Measurements from ENCODE around the gene PTMA. TPM values are rescaled to one million over a fixed set of nuclear protein-coding genes. Genes with fewer than 3 reads are reported as not detected.

PTMA gene
- total RNA-seq, 2 donors from 2014 or later: 234 to 430 TPM

DNA sequence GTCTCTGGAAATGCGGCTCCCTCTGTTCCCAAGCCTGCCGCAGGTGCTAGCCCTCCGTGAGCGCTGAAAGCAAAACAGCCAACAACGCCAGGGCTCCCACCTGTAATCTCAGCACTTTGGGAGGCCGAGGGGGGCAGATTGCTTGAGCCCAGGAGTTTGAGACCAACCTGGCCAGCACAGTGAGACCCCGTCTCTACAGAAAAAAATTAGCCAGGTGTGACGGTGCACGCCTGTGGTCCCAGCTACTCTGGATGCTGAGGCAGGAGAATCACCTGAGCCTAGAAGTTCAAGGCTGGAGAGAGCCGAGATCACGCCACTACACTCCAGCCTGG lies 41.3 kb upstream of the PTMA start:
- no peaks in the 10 kb centered on the region for H3K27me3 ChIP-seq
- no peaks in the 10 kb centered on the region for H3K36me3 ChIP-seq
- peaks cover 2 to 54% of the 10 kb centered on the region in 2 donors for H3K4me1 ChIP-seq
- H3K4me3 ChIP-seq: peak overlapping the region; percentile 47 to 54
- H3K27ac ChIP-seq: peak overlapping the region; percentile 98 to 100
- TF ChIP-seq, protein P1, sequence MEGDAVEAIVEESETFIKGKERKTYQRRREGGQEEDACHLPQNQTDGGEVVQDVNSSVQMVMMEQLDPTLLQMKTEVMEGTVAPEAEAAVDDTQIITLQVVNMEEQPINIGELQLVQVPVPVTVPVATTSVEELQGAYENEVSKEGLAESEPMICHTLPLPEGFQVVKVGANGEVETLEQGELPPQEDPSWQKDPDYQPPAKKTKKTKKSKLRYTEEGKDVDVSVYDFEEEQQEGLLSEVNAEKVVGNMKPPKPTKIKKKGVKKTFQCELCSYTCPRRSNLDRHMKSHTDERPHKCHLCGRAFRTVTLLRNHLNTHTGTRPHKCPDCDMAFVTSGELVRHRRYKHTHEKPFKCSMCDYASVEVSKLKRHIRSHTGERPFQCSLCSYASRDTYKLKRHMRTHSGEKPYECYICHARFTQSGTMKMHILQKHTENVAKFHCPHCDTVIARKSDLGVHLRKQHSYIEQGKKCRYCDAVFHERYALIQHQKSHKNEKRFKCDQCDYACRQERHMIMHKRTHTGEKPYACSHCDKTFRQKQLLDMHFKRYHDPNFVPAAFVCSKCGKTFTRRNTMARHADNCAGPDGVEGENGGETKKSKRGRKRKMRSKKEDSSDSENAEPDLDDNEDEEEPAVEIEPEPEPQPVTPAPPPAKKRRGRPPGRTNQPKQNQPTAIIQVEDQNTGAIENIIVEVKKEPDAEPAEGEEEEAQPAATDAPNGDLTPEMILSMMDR (IDR thresholded peaks at IDR 0.05): no peak
- DNase-seq (ENCODE audit: low spot score): no peak
- no peaks in the 10 kb centered on the region for H3K9me3 ChIP-seq

DNA sequence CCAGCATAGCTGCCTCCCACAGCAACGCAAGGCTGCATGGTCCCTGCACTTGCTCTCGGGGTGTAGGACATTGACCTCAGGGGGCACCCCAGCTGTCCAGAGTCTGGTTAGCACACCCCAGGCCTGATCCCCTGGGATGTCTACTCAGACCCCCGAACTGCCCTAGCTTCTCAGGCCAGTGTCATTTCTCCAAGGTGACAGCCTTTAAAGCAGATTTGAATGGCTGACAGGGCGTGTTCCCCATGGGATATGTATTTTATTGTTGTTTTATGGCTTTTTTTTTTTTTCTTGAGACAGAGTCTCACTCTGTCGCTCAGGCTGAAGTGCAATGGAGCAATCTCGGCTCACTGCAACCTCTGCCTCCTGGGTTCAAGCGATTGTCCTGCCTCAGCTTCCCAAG lies 40.8 kb upstream of the PTMA start:
- Histone ChIP-seq H3K4me1 (peaks cover 0 to 56% of the 10 kb centered on the region in 2 donors), H3K9me3 (no peaks in the 10 kb centered on the region), H3K36me3 (no peaks in the 10 kb centered on the region), H3K4me3 (peak overlapping the region in 1 of 2 donors; percentile 54), H3K27me3 (no peaks in the 10 kb centered on the region), H3K27ac (peak overlapping the region; percentile 98 to 100)
- no peak for DNase-seq (ENCODE audit: low spot score)
- TF ChIP-seq, protein P1 (IDR thresholded peaks at IDR 0.05): no peak

DNA sequence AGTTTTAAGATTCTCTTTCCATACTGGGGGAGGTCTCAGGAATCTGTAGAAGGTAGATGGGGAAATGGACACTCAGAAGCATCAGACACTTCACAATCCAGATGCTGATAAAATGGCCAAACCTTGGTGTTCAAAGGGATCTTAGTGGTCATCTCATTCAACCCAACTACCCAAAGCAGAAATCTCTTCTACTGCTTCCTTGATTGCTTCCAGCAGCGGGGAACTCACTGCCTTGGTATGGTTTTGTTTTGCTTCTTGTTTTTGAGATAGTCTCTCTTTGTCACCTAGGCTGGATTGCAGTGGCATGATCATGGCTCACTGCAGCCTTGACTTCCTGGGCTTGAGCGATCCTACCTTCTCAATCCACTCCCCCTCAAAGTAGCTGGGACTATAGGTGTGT lies 39.3 kb upstream of the PTMA start:
- no peaks in the 10 kb centered on the region for H3K27me3 ChIP-seq
- H3K4me1 ChIP-seq: peaks cover 0 to 67% of the 10 kb centered on the region in 2 donors
- no peaks in the 10 kb centered on the region for H3K36me3 ChIP-seq
- H3K27ac ChIP-seq: peak overlapping the region in 1 of 2 donors; percentile 18
- H3K4me3 ChIP-seq: no peak overlapping the region
- no peak for DNase-seq (ENCODE audit: low spot score)
- no peaks in the 10 kb centered on the region for H3K9me3 ChIP-seq
- TF ChIP-seq, protein P1 (IDR thresholded peaks at IDR 0.05): no peak

DNA sequence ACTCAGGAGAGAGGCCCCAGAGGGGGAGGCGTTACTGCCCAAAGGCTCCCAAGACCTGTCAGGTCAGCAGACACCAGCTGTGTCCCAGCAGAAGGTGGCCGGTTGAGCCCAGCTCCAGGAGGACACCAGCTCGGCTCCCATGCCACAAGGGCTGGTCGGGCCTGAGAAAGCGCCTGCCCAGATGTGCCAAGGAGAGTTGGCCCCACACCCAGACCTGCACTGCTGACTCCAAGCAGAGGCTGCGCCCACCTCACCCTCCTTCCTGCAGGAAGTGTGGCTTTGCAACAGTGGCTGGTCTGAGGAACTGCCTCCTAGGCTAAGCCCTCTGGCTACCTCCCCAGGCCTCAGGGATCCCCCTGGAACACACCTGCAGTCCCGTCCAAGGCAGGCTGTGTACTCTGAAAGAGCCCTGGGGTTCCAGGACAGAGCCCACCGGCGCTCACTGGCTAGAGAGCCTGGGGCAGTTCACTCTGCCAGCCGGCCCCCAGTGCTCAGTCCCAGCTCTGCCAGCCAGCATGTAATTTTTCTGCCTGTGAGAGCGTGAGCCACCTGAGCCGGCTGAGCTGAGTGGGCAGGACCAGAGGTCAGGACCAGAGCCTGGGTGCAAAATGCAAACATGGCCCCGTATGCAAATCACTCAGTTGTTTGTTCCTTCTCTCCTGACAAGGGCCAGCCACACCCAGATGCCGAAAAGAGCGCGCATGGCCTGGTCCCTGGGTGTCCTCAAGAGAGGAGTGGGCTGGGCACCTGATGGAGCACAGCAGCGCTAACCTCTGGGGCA lies 36.9 kb upstream of the PTMA start:
- Histone ChIP-seq H3K9me3 (no peaks in the 10 kb centered on the region), H3K4me1 (peaks cover 0 to 65% of the 10 kb centered on the region in 2 donors), H3K4me3 (no peak overlapping the region), H3K27me3 (no peaks in the 10 kb centered on the region), H3K27ac (peak overlapping the region; percentile 76 to 81), H3K36me3 (no peaks in the 10 kb centered on the region)
- DNase-seq (ENCODE audit: low spot score): no peak
- TF ChIP-seq, protein P1 (IDR thresholded peaks at IDR 0.05): no peak

DNA sequence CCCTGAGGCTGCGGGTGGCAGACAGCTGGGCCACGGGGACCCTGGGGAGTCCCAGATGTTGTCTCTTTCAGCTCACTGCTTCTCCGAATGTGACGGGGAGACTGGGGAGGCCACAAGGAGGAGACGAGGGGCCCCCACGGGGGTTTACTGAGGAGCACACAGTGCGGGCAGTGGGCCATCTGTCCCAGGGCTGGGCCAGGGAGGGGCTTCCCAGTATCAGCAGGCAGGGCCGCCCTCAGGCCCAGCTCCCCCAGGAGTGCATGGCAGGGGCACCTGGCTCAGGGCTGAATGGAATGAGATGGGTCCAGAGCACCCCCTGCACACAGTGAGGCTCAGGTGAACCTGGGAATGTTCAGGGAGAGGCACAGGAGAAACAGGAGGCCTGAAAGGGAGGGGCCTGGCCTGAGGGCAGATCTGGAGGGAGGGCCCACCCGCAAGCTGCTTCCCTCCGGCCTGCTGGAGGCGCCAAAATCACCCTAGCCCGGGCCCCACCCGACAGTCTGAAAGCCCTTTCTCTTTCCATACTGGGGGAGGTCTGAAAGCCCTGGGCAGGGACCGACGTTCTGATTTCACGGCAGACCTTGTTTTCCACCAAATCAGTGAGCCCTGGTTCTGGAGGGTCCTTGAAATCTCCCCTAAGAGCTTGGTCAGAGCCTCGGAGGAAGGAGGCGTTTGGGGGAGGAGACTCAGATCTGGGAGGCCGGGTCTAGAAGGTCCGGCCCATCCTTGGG lies 35.5 kb upstream of the PTMA start:
- Histone ChIP-seq H3K4me1 (peaks cover 0 to 54% of the 10 kb centered on the region in 2 donors), H3K36me3 (no peaks in the 10 kb centered on the region), H3K9me3 (no peaks in the 10 kb centered on the region), H3K27me3 (no peaks in the 10 kb centered on the region), H3K27ac (peak overlapping the region; percentile 76 to 81), H3K4me3 (peak overlapping the region in 1 of 2 donors; percentile 9)
- TF ChIP-seq, protein P1 (IDR thresholded peaks at IDR 0.05): no peak
- DNase-seq (ENCODE audit: low spot score): no peak

All from right atrium auricular region (tissue), 2 donors.